NCI-H1436 treated with DMSO at 0.1 percent for 48 hours (cell line): ENCODE measurements around the gene GTF2I.
"Not testable (repeated sequence)": the region's sequence is repeated elsewhere in the genome, so short reads cannot be mapped to it uniquely, and the experiment has no call there.

Source experiments
- DNase-seq: peaks from one replicate; lab custom pipeline; 2025; lab: John Stamatoyannopoulos, UW

The GTF2I gene

DNA sequence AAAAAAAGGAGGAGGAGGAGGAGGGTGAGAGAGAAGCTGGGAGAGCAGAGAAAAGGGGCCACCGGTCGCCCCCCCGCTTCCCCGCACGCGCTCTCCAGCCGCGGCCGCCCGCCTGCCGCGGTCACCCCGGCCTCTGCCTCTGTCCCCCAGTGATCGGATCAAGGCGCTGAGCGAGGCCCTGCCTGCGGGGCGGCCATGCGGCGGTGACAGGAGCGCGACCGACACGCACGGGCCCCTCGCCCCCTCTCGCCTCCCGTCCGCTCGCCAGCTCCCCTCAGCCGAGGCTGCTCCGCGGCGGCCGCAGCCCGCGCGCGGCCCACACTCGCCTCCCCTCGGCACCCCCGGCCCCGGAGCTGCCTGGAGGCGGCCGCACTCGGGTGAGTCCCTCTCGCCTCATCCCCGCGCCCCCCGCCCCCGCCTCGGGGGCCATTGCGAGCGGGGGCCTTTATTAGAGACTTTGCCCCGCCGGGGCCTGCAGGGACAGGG lies at the start of gene GTF2I:
Gene GTF2I, plus strand, starts transcription at position 27 of the 486 bp plus-strand sequence. CDS start 31,411 bp downstream, outside the sequence.
- no peak for DNase-seq

DNA sequence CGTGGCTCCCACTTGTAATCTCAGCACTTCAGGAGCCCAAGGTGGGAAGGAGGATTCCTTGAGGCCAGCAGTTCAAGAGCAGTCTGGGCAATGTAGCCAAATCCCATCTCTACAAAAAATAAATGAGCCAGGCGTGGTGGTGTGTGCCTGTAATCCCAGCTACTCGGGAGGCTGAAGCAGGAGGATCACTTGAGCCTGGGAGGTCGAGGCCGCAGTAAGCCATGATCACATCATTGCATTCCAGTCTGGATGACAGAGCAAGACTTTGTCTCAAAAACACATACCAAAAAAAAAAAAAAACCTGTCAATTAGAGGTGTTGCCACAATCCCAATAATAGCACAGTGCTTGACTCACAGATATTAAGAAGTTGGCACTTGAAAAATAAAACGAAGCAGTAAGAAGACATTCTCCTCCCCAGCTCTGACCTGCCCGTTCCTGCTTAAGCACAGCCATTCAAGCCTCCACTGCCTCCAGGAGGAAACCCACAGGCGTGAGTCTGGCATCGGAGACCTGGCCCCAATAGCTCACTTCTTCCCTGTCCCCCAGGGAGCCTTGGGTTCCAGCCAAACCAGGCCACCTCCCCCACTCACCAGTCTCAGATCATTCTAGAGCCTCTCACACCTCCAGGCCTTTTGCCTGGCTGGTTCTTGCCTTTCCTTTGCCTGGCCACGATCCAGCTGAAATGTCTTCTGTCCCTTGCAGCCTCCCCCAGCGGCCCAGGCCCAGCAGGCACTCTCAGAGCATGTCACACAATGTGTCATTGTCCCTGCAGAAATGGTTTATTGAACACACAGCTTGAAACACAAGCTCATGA lies 45.3 kb upstream of the GTF2I start:
- no peak for DNase-seq

DNA sequence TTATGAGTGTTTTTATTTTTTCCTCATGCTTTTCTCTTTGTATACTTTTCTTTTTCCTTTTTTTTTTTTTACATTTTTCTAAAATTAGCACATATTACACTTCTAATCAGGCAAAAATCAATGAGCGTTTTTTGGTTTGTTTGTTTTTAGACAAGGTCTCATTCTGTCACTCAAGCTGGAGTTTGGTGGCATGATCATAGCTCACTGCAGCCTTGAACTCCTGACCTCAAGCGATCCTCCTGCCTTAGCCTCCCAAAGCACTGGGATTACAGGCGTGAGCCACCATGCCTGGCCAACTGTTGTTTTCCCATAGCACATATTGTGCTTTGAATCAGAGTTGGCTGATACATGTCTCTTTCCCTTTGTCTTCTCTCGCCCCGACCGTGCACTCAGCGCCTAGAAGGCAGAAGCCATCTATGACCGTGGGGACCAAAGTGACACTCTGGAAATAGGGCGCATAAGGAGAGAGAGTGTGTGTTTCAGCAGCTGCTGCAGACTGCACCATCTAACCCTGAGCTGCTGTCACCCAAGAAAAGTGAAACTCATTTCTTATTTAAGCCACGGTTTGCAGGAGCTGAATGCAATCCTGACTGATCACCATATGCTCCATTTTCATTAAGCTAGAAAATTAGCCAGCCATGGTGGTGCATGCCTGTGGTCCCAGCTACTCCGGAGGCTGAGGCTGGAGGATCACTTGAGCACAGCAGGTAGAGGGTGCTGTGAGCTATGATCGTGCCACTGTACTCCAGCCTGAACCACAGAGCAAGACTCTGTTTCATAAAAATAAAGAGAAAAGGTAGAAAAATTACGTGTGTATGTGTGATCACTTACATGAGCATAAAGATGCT lies 41.4 kb upstream of the GTF2I start:
- DNase-seq: no peak

DNA sequence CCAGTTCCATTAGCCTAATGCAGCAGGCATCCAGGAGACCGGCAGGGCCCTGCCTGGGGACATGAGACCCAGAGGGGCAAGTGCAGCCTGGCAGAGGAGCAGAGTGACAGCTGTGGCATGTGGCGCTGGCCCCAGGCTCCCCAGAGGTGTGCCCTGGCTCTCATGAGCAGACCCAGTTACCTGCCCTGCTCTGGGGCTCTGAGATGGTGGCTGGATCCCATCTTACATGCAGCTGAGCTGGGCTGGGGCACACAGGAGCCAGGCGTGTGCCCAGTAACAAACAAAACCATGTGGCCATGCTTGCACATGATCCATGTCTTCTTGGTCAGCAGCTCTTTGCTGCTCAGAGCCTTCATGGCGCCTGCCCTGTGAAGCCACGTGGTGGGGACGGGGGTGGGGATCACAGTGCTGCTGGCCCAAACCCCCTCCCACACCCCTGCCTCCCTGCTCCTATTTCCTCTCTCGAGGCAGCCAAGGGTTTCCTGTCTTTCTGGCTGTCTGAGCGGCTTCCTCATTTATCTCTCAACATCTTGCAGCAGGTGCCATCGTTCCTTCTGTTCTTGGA lies 40.3 kb upstream of the GTF2I start:
- DNase-seq: no peak

DNA sequence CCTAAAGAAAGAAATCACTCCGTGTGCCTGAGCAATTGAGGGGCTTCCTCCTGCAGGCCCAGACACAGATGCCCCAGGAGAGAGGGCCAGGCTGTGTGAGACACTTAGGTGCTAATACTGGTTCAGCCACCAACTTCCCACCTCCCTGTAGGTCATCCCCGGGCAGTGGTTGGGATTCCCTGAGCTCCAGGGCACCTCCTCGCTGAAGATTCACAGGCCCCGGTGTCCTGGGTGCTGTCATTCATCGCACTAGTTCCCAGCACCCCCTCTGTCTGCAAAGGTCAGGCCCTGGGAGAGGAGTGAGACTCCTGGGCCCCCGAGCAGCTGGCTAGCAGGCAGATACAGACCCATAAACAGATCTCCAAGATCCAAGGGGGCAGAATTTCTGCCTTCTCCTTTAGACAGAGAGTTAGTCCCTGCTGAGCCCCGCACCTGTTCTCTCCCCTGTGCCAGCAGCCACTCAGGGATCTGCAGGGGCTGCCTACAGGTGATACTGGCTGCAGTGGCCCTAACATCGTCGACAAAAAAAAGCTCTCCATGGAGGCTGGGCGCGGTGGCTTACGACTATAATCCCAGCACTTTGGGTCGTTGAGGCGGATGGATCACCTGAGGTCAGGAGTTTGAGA lies 38.2 kb upstream of the GTF2I start:
- no peak for DNase-seq

DNA sequence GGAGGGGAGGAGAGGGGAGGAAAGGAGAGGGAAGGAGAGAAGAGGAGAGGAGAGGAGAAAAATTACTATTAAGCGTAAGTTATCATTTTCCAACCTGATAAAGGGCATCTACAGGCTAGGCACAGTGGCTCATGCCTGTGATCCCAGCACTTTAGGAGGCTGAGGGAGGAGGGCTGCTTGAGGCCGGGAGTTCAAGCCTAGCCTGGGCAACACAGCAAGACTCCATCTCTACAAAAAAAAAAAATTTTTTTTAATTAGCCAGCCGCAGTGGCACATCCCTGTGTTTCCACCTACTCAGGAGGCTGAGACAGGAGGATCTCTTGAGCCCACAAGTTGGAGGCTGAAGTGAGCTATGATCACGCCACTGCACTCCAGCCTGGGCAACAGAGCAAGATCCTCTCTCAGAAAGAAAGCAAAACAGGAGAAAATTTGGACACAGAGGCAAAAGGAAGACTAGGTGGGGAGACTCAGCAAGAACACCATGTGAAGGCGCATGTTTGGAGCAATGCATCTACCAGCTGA lies 35.2 kb upstream of the GTF2I start:
- no peak for DNase-seq

DNA sequence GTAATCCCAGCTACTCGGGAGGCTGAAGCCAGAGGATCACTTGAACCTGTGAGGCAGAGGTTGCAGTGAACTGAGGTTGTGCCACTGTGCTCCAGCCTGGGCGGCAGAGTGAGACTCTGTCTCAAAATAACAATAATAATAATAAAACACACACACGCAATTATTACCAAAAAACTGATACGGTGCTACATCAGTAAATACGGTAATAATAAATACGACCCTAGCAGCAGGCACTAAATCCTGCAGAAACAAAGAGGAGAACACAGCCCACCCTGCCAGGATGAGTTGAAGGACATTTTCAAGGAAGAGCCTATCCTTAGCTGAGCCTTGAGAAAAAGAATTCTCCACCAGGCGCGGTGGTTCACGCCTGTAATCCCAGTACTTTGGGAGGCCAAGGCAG lies 34.4 kb upstream of the GTF2I start:
- no peak for DNase-seq

DNA sequence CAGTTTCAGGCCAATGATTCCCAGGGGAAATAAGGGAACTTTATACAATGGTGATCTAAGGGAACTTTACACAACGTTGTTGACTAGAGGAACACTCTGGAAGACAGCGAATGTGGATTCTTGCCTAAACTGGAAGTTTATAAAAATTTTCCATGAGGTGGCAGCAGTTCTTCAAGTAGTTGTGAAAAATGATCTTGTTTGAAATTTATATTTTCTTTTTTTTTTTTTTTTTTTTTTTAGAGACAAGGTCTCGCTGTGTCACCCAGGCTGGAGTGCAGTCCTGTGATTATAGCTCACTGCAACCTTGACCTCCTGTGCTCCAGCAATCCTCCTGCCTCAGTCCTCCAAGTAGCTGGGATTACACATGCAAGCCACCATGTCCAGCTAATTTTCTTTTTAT lies 32.1 kb upstream of the GTF2I start:
- DNase-seq: no peak

DNA sequence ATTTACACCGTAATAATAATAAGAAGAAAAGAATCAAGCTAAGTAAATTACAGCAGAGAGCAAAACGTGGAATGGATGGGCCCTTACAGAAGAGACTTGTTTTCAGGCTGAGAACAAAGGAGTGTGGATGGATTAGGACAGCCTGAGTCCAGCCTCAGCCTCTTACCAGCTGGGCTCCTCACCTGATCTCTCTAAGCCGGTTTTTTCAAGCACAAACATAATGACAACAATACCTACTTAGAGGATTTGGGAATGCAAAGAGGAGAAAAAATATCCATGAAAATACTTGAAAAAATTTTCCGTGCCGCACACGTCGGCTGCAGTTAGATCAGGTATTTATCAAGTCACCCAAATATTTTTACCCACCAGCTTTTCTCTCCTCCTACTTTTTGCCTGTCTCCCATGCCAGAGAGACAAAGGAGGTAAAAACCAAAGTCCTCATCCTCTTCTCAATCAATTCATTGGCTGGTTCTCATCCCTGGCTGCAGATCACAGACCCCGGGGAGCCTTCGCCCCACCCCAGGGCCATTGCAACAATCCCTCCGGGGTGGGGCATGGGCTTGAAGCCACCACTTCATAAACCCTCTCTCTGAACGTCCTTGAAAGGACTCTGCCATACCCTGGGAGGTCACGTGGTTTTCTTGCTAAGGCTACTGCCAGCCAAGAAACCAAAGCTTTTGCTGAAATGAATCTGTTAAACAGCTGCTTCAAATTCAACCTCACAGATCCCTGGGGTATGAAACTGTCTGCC lies 29.7 kb upstream of the GTF2I start:
- peak; percentile 81 for DNase-seq

DNA sequence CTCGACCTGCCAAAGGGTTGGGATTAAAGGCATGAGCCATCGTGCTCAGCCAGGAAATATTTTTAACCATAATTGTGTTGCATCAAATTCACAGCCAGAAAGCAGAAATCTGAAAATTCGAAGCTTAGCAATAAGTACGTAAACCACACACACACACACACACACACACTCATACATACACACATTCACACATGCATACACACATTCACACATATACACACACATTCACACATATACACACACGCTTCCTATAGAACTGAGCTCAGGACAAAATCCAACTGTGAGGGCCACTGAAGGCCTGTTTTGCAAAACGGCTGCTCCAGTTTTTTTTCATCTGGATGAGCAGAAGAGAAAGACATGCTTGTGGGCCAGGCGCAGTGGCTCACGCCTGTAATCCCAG lies 25.0 kb upstream of the GTF2I start:
- DNase-seq: no peak

DNA sequence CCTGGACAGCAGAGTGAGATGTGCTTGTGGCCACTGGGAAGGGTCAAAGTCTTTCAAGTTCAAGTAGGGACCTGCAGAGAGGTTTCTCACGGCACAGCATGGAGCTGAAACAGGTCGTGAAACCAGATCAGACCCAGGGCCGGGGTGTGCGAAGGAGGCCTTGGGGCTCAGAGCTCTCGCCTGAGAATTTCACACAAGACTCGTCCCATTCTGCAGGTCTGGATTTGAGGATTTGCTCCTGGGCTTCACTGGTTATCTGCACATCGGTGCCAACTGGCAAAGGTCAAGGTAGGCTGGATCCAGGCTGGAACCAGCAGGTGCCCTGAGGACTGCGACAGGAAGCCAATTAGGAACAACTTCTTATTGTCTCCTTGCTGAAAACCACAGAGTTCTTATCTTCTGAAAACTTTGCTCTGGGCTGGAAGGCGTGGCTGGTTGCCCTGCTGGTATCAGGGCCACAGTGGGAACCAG lies 24.0 kb upstream of the GTF2I start:
- DNase-seq: no peak

DNA sequence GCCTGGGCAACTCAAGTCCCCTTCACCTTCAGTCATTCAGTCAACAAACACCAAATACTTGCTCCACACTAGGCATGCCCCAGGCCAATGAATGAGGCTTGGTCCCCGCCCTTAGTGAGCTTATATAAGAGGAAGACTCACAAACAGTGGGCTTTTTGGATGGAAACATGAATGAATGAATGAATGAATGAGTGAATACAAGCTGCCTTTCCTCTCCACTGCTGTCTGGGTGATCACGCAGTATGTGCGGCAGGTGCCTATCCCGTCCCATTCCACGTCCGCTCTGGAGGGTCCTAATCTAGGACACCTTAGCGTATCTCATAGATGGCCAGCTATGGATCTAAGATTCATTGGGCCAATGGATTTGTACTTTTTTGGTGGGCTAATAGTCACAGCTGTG lies 19.8 kb upstream of the GTF2I start:
- DNase-seq: no peak

DNA sequence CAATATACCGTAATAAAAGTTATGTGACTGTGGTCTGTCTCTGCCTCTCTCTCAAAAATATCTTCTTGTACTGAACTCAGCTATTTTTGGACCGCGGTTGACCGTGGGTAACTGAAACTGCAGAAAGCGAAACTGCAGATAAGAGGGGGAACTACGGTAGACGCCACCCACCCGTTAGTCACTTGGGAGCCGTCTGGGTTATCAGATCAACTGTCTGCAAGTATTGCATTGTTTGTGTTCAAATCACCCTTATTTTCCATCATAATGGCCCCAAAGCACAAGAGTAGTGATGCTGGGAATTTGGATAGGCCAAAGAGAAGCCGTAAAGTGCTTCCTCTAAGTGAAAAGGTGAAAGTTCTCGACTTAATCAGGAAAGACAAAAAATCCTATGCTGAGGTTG lies 7.5 kb upstream of the GTF2I start:
- DNase-seq: not testable (repeated sequence)

DNA sequence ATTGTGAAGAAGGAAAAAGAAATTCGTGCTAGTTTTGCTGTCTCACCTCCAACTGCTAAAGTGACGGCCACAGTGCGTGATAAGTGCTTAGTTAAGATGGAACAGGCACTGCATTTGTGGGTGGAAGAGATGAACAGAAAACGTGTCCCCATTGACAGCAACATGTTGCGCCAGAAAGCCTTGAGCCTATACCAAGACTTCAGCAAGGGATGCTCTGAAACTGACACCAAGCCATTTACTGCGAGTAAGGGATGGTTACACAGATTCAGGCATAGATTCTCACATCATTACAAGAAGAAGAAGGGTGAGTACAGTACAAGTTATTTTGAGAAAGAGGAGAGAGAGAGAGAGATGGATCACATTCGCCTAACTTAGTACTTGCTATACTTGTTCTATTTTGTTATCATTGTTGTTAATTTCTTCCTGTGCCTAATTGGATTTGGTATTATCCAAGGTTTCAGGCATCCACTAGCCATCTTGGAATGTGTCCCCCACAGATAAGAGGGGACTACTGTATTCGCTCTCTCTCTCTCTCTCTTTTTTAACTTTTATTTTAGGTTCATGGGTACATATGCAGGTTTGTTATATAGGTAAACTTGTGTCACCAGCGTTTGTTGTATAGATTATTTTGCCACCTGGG lies 6.9 kb upstream of the GTF2I start:
- DNase-seq: not testable (repeated sequence)

DNA sequence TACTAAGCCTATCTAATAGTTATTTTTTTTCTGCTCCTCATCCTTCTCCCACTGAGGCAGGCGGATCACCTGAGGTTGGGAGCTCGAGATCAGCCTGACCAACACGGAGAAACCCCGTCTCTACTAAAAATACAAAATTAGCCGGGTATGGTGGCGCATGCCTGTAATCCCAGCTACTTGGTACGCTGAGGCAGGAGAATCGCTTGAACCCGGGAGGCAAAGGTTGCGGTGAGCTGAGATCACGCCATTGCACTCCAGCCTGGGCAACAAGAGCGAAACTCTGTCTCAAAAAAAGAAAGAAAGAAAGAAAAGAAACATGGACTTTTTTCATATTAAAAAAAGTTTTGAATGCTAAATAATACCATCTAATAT lies 6.4 kb upstream of the GTF2I start:
- DNase-seq: not testable (repeated sequence)

DNA sequence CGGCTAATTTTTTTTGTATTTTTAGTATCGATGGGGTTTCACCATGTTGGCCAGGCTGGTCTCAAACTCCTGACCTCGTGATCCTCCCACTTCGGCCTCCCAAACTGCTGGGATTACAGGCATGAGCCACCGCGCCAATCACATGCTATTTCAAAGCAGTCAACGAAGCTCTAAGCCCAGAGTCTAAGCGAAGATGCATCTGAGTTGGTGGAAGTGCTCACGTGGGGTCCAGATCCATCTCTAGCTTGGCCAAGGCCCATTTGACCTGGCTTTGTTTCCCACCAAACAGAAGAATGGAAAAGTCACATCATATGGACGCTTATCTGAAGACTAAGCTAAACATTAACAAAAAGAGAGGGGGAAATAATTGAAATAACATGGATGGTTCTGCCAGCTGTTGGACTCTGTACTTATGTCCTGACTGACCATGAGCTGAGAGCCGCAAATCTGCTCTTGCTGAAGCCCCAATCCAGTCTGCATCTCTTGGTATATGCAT lies 3.8 kb upstream of the GTF2I start:
- DNase-seq: no peak

DNA sequence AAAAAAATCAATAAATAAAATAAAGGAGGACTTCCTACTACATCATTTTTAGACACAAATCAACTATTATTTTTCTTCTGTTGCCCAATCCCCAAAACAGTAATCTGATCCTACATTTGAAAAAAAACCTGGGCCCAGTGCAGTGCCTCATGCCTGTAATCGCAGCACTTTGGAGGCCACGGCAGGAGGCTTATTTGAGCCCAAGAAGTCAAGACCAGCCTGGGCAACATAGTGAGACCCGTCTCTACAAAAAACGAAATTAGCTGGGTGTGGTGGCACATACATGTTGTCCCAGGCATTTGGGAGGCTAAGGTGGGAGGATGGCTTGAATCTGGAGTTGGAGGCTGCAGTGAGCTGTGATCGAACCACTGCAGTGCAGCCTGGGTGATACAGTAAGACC lies 2.7 kb upstream of the GTF2I start:
- no peak for DNase-seq

DNA sequence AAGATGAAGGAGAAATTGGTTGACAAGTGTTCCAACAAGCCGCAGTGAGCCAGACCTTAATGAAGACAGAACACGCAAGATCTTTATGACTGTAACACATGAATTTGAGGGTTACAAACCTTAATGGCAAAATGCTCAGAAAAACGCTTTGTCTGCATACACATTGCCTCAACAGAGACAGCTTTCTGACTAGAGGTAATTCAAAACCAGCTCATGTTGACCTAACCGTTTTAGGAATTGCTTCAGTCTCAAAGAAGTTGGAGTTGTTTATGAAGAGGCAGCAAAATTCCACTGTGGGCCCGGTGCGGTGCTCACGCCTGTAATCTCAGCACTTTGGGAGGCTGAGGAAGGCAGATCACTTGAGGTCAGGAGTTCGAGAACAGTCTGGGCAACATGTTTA lies 2.2 kb upstream of the GTF2I start:
- DNase-seq: no peak

DNA sequence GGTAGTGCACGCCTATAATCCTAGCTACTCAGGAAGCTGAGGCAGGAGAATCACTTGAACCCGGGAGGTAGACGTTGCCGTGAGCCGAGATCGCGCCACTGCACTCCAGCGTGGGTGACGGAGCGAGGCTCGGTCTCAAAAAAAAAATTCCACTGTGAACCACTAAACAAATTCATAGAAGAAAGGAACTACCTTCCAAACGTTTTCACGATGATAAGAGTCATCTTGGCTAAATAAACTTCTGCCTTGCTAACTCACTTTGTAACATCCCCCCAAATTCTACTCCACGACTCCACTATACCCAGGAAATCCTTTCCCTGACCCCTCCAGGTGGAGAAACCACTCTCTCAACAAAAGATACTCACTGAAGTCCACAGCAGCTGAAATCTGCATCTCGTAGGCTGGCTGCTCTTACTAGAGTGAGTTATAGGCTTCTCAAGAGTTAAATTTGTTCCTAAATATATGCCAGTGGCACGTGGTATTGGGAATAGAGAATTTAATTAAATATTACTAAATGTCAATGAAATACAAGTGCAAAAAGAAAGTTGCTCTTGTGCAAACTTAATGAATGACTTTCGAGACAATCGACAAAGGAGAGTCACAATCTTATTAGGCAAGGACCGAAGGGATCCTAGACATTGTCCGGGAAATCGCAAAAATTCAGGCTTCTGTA lies 1.6 kb upstream of the GTF2I start:
- DNase-seq: no peak

DNA sequence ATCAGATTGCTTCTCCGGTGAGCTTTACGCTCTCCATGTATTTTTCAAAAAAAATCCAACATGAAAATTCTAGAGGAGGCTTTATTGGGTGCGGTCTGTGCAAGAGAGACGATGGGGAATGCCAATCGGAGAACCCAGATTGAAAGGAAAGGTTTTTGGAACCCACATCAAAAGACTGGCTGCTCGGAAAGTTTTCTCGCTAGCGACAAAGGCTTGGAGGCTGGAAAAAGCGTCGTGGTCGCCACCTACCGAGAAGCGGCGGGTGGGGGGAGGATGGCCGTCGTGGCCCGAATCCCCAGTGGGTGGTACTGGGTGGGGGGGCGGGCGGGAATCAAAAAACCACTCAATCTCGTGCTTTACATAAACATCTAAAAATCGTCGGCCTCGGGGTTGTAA lies 1.1 kb upstream of the GTF2I start:
- no peak for DNase-seq
